ENCODE data around the gene EMC6. TPM values are rescaled to one million over a fixed set of nuclear protein-coding genes. Genes with fewer than 3 reads are reported as not detected.
"Not testable (repeated sequence)": the region's sequence is repeated elsewhere in the genome, so short reads cannot be mapped to it uniquely, and the experiment has no call there.

EMC6 gene
- total RNA-seq, 1 donor, result 16.4 TPM

- no peak for DNase-seq (ENCODE audit: low read depth)
- H3K4me3 ChIP-seq (ENCODE audit: low read depth, low read length), result peak overlapping the region; percentile 58
- TF ChIP-seq CTCF (IDR thresholded peaks at IDR 0.05; ENCODE audit: insufficient read depth, low read depth, low read length), result no peak
Observed at GRCh38 chr17:3695129-3695722, 26.6 kb downstream of the EMC6 start.

- no peak for TF ChIP-seq CTCF (IDR thresholded peaks at IDR 0.05; ENCODE audit: insufficient read depth, low read depth, low read length)
Observed at GRCh38 chr17:3695723-3696411, 27.3 kb downstream of the EMC6 start, which contains the start of gene P2RX5. Gene P2RX5, minus strand, starts transcription at chr17:3696155. Its CDS starts 150 bp downstream, at chr17:3696005.

GRCh38 chr17:3697103-3697476 is 28.5 kb downstream of the EMC6 start:
- no peak for DNase-seq (ENCODE audit: low read depth)
- no peak for TF ChIP-seq CTCF (IDR thresholded peaks at IDR 0.05; ENCODE audit: insufficient read depth, low read depth, low read length)
- no peak overlapping the region for H3K4me3 ChIP-seq (ENCODE audit: low read depth, low read length)

More at GRCh38 chr17:3695723-3696411, 27.3 kb downstream of the EMC6 start, which contains the start of gene P2RX5:
- peak within 1 kb of the TSS; percentile 58 for H3K4me3 ChIP-seq (ENCODE audit: low read depth, low read length)
- peak; percentile 16 for DNase-seq (ENCODE audit: low read depth)

GRCh38 chr17:3698139-3698538 is 29.5 kb downstream of the EMC6 start:
- no peak for TF ChIP-seq CTCF (IDR thresholded peaks at IDR 0.05; ENCODE audit: insufficient read depth, low read depth, low read length)
- no peak overlapping the region for H3K4me3 ChIP-seq (ENCODE audit: low read depth, low read length)
- DNase-seq (ENCODE audit: low read depth), result no peak

- TF ChIP-seq CTCF (IDR thresholded peaks at IDR 0.05; ENCODE audit: insufficient read depth, low read depth, low read length), result no peak
- DNase-seq (ENCODE audit: low read depth), result no peak
- no peak overlapping the region for H3K4me3 ChIP-seq (ENCODE audit: low read depth, low read length)
Observed at GRCh38 chr17:3699951-3700350, 31.3 kb downstream of the EMC6 start.

GRCh38 chr17:3702041-3702539 is 33.5 kb downstream of the EMC6 start:
- not testable (repeated sequence) for H3K4me3 ChIP-seq (ENCODE audit: low read depth, low read length); DNase-seq (ENCODE audit: low read depth)

- H3K4me3 ChIP-seq (ENCODE audit: low read depth, low read length), result no peak overlapping the region
- TF ChIP-seq CTCF (IDR thresholded peaks at IDR 0.05; ENCODE audit: insufficient read depth, low read depth, low read length), result no peak
- DNase-seq (ENCODE audit: low read depth), result no peak
Observed at GRCh38 chr17:3704931-3705717, 36.5 kb downstream of the EMC6 start.

GRCh38 chr17:3705718-3705984 is 37.0 kb downstream of the EMC6 start:
- not testable (repeated sequence) for DNase-seq (ENCODE audit: low read depth)

More at GRCh38 chr17:3705718-3705984, 37.0 kb downstream of the EMC6 start:
- H3K4me3 ChIP-seq (ENCODE audit: low read depth, low read length), result not testable (repeated sequence)

All from fibroblast of villous mesenchyme (primary cell).